ENCODE results near the gene PTPN9. TPM values are rescaled to one million over a fixed set of nuclear protein-coding genes. Genes with fewer than 3 reads are reported as not detected.

Gene PTPN9
- total and polyA plus RNA-seq, 10 of the 15 experiments (the other 5 are each of a cell fraction or from before 2014, with no cell fraction given), result 7.8 to 29.1 (median 18.5) TPM

DNA sequence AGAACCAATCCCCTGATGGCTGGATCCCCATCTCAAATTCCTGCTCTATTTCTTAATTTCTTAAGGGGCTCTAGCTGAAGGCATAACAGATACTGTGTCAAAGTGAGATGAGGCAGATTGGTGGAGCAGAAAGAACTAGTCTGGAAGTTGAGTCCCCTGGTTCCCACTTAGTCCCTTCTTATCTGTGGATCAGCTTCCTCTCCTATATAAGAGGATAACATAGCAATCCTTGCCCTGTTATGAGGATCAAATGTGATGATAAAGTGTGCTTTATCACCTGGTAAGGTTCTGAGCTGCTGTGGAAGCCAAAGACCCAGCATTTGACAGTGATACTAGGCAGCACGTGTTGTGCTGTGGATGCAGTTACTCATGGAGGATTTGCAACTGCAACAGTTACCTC is 119.5 kb downstream of the PTPN9 start:
- Histone ChIP-seq H3K36me3 (ENCODE audit: control insufficient read depth in 2 of 2, insufficient read depth in 2 of 2, low read length in 1 of 2) (no peaks in the 10 kb centered on the region), H3K9me3 (replicated peaks; ENCODE audit: control insufficient read depth, insufficient read depth, low read length) (no peaks in the 10 kb centered on the region), H3K79me2 (ENCODE audit: control insufficient read depth, insufficient read depth, low read length) (peaks cover 5% of the 10 kb centered on the region), H3K4me2 (ENCODE audit: control insufficient read depth, insufficient read depth) (no peak overlapping the region), H3K27ac (ENCODE audit: control insufficient read depth, insufficient read depth) (no peak overlapping the region), H3K9ac (ENCODE audit: control insufficient read depth, insufficient read depth, low read length) (no peak overlapping the region), H4K20me1 (ENCODE audit: control insufficient read depth, insufficient read depth) (no peaks in the 10 kb centered on the region), H3K27me3 (replicated peaks in 1 of 2; ENCODE audit: control insufficient read depth in 2 of 2, insufficient read depth in 2 of 2, low read length in 1 of 2) (no peaks in the 10 kb centered on the region), H3K4me1 (ENCODE audit: control insufficient read depth, insufficient read depth, low read length) (peaks cover 5% of the 10 kb centered on the region), H3K4me3 (no peak overlapping the region), H2AFZ (ENCODE audit: control insufficient read depth, low read depth, low read length) (no peak overlapping the region)
- intact Hi-C loops (cut with micrococcal nuclease; ENCODE audit: unreplicated experiment), result no loop called here
- no peak for ATAC-seq
- FAIRE-seq, result no peak
- POLR2A ChIA-PET, result no interaction called here
- TF ChIP-seq FOXM1 (IDR thresholded peaks at IDR 0.05; ENCODE audit: low read depth, low read length), result no peak
- no peak for DNase-seq (ENCODE audit: low read depth, low spot score)
- in situ Hi-C loops (cut with MboI), result loop anchor here (5.0 kb wide), 1 partner anchor 163 kb away; no protein-coding TSS in a partner anchor
- SMC1A ChIA-PET (ENCODE audit: uncharacterized antibody, unreplicated experiment), result interaction anchor here (0.9 kb wide), 1 partner anchor 92 kb away, joined by 3 read pairs; no protein-coding TSS in a partner anchor
- RAD21 ChIA-PET (ENCODE audit: unreplicated experiment), result interaction anchor here (1.5 to 1.6 kb wide), 2 partner anchors 8 to 166 kb away, joined by 3 to 7 read pairs; partner anchors contain the start of genes SIN3A and SNUPN
- WGBS (ENCODE audit: insufficient coverage, insufficient replicate concordance, low lambda C conversion rate, missing lambda C conversion rate), result 0% methylated on average over 1 of the region's 1 CpG
- CTCF ChIA-PET, result interaction anchor here (0.9 kb wide), 1 partner anchor 49 kb away, joined by 3 read pairs; no protein-coding TSS in a partner anchor
- BruUV-seq (replicated peaks), result no TSS peak

- in situ Hi-C loops (cut with MboI), result loop anchor here (5.0 kb wide), 1 partner anchor 166 kb away; no protein-coding TSS in a partner anchor
- no peaks in the 10 kb centered on the region for H4K20me1 ChIP-seq (ENCODE audit: control insufficient read depth, insufficient read depth)
- DNase-seq (ENCODE audit: low read depth, low spot score) (no peak), FAIRE-seq (no peak), ATAC-seq (no peak)
- ChIA-PET SMC1A (ENCODE audit: uncharacterized antibody, unreplicated experiment) (interaction anchor here (1.0 to 3.1 kb wide), 4 partner anchors 28 to 121 kb away, joined by 3 to 15 read pairs (median 3); partner anchors contain the start of gene MAN2C1), RAD21 (ENCODE audit: unreplicated experiment) (interaction anchor here (0.6 to 7.3 kb wide), 6 partner anchors 88 to 258 kb away, joined by 3 to 113 read pairs (median 9); partner anchors contain the start of genes IMP3, MAN2C1, PTPN9 and SNUPN), CTCF (interaction anchor here (0.7 to 6.1 kb wide), 3 partner anchors 88 to 184 kb away, joined by 3 to 63 read pairs (median 42); partner anchors contain the start of genes IMP3, MAN2C1 and PTPN9), POLR2A (interaction anchor here (1.0 to 7.2 kb wide), 3 partner anchors 88 to 183 kb away, joined by 4 to 110 read pairs (median 41); partner anchors contain the start of genes IMP3, MAN2C1 and PTPN9)
- no peak overlapping the region; the same call in 1 of the 2 replicates for H2AFZ ChIP-seq (ENCODE audit: control insufficient read depth, low read depth, low read length)
- no peak overlapping the region for H3K9ac ChIP-seq (ENCODE audit: control insufficient read depth, insufficient read depth, low read length)
- peaks cover 18% of the 10 kb centered on the region for H3K79me2 ChIP-seq (ENCODE audit: control insufficient read depth, insufficient read depth, low read length)
- no peak overlapping the region for H3K27ac ChIP-seq (ENCODE audit: control insufficient read depth, insufficient read depth)
- BruUV-seq (replicated peaks), result no TSS peak
- H3K4me1 ChIP-seq (ENCODE audit: control insufficient read depth, insufficient read depth, low read length), result peaks cover 5% of the 10 kb centered on the region
- no peaks in the 10 kb centered on the region for H3K9me3 ChIP-seq (replicated peaks; ENCODE audit: control insufficient read depth, insufficient read depth, low read length)
- 50% methylated on average over 6 of the region's 6 CpGs for WGBS (ENCODE audit: insufficient coverage, insufficient replicate concordance, low lambda C conversion rate, missing lambda C conversion rate)
- H3K4me3 ChIP-seq, result no peak overlapping the region
- intact Hi-C loops (cut with micrococcal nuclease; ENCODE audit: unreplicated experiment), result no loop called here
- H3K36me3 ChIP-seq (ENCODE audit: control insufficient read depth in 2 of 2, insufficient read depth in 2 of 2, low read length in 1 of 2), result no peaks in the 10 kb centered on the region
- H3K27me3 ChIP-seq (replicated peaks in 1 of 2; ENCODE audit: control insufficient read depth in 2 of 2, insufficient read depth in 2 of 2, low read length in 1 of 2), result no peaks in the 10 kb centered on the region
- H3K4me2 ChIP-seq (ENCODE audit: control insufficient read depth, insufficient read depth), result peak overlapping the region; percentile 91
- TF ChIP-seq CBFB (IDR thresholded peaks at IDR 0.05; ENCODE audit: low read depth) (no peak), RB1 (IDR thresholded peaks at IDR 0.05; ENCODE audit: borderline replicate concordance) (no peak), SRF (IDR thresholded peaks at IDR 0.05; ENCODE audit: low read depth in 2 of 2, low read length in 2 of 2) (no peak), ZNF384 (IDR thresholded peaks at IDR 0.05; ENCODE audit: borderline replicate concordance, low read depth, low read length) (no peak), USF1 (IDR thresholded peaks at IDR 0.05; ENCODE audit: borderline replicate concordance, extremely low read length, insufficient read depth, low read depth, low read length) (no peak), DPF2 (IDR thresholded peaks at IDR 0.05) (no peak), STAT3 (IDR thresholded peaks at IDR 0.05; ENCODE audit: low read depth, low read length) (no peak), TCF3 (IDR thresholded peaks at IDR 0.05; ENCODE audit: borderline replicate concordance, insufficient read depth, low read depth, low read length) (no peak), TAF1 (IDR thresholded peaks at IDR 0.05; ENCODE audit: borderline replicate concordance, low read depth, low read length) (no peak)
- TF ChIP-seq, protein P1, sequence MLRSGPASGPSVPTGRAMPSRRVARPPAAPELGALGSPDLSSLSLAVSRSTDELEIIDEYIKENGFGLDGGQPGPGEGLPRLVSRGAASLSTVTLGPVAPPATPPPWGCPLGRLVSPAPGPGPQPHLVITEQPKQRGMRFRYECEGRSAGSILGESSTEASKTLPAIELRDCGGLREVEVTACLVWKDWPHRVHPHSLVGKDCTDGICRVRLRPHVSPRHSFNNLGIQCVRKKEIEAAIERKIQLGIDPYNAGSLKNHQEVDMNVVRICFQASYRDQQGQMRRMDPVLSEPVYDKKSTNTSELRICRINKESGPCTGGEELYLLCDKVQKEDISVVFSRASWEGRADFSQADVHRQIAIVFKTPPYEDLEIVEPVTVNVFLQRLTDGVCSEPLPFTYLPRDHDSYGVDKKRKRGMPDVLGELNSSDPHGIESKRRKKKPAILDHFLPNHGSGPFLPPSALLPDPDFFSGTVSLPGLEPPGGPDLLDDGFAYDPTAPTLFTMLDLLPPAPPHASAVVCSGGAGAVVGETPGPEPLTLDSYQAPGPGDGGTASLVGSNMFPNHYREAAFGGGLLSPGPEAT (IDR thresholded peaks at IDR 0.05; ENCODE audit: low read depth), result no peak
Observed at GRCh38 chr15:75456710-75457109, 122.4 kb downstream of the PTPN9 start.
